CD4-positive, alpha-beta T cell treated with Interleukin-6 at 100 ng/mL for 8 hours (primary cell): ENCODE data around the gene MTCP1.

Source experiments
- DNase-seq: peaks from one replicate; pipeline ENCODE4 v3.0.0-alpha.2; 2020; ENCODE audit warnings: mixed read lengths, low spot score

Gene MTCP1

GRCh38 chrX:155070975-155071693, at the start of gene MTCP1, which contains the start of the genes BRCC3 and CMC4:
MTCP1 (minus strand) TSS chrX:155071136; CDS start chrX:155066010, 5,126 bp downstream.
BRCC3 (plus strand) TSS chrX:155071508; CDS start chrX:155071528, 20 bp downstream.
CMC4 (minus strand) TSS chrX:155071136; CDS start chrX:155064023, 7,113 bp downstream.
- peak; percentile 77 for DNase-seq

GRCh38 chrX:155115174-155115819, 44.4 kb upstream of the MTCP1 start:
- no peak for DNase-seq

- no peak for DNase-seq
Measured at GRCh38 chrX:155113097-155113496, 42.2 kb upstream of the MTCP1 start.

- DNase-seq = no peak
Measured at GRCh38 chrX:155112171-155112570, 41.2 kb upstream of the MTCP1 start.

DNA sequence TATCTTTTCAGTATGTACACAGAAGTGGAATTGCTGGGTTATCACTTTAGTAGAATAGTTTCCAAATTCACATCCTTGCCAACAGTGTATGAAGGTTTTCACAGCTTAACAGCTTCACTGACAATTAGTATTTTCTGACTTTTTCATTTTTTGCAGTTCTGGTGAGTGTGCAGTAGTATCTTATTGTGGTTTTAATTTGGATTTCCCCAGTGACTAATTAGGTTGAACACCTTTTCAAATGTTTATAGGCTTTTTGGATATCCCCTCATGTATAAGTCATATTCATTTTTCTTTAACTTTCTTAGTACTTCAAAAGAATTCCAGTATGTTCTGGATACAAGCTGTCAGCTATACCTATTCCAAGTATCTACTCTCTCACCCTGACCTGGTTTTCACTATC, 37.5 kb upstream of the MTCP1 start:
- DNase-seq = no peak

DNA sequence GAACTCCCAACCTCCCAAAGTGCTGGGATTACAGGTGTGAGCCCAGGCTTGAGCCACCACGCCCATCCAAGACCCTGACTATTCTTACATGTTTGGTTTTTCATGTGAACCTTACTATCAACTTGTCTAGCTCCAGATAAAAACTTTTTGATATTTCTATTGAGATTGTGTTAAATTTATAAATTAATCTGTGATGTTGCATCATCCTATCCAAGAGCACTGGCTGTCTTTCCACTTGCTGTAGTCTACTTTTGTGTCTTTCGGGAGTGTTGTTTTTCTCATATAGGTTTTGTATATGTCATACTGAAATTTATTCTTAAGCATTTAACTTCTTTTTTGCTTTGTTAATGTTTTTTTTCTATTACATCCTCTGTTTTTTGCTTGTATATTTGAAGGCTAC, 35.0 kb upstream of the MTCP1 start:
- DNase-seq = no peak

DNA sequence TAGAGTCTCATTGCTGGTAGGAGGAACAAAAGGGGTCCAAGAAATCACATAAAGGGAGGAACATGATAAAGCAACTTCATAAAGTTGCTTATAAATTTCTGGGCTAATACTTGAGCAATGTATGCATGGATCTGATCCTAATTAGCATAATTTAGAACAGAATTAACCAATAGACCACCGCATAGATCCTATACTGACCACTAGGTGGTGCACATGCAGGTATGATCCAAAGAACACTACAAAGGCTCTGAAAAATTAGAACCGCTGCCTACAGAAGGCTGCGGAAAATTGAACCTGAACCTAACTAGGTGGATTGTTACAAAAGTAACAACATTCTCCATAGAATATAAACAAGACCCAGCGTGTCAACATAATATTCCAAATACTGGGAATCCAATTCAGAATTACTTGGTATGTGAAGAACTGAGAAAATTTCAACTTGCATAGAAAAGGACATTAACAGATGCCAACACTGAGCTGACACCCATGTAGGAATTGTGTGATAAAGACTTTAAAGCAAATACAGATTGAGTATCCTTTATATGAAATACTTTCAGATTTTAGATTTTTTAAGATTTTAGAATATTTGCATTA, 23.6 kb upstream of the MTCP1 start:
- peak; percentile 44 for DNase-seq

DNA sequence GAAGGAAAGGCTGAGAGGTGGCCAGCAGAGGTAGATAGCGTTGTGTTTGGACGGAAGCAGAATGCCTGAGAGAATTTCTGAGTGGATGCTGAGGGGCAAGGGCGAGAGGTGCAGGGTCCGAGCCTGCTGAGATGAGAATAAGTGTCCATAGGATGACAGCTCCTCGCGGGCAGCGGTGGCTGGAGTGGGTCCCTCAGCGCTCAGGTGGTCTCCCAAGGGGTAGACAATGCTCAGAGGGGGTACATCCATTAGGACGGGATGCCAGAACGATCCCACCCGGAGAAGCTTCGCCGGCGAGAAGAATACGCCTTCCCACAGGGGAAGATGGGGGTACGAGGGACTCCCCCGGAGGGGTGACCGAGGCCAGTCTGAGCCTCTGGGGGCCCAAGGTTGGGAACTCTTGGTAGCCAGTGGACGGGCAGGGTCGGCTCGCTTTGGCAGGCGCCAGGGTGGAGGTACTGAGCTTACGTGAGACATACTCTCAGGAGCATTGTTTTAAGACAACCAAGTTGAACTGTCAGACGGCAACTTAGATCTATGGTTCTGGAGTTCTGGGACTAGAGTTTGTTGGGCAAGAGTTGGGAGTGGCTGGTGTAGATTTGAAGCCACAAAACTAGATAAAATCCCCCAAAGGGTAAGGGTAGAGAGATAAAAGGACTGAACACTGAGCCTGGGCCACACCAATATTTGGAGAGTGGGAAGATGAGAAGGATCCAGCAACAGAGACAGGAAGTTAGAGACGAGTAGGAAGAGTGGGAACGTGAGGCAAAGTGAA, 16.2 kb upstream of the MTCP1 start:
- DNase-seq = no peak

- DNase-seq = peak; percentile 29
Measured at GRCh38 chrX:155086202-155086840, 15.4 kb upstream of the MTCP1 start.

GRCh38 chrX:155071694-155072280, 851 bp upstream of the MTCP1 start:
- DNase-seq = no peak

DNA sequence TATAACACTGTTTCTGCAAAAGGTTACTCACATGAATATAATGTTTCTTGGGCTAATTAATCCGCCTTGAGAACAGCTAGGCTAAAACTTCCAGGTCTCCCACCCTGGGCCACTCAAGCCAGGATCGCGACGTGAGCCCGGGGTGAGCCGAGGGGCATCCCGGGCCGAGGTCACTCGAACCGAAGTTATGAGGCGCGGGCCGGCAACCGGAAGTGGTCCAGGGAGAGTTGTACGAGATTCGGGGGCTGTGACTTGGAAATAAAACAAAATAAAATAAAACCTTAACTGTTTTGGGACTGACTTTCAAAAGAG, 317 bp downstream of the MTCP1 start:
- DNase-seq = no peak

DNA sequence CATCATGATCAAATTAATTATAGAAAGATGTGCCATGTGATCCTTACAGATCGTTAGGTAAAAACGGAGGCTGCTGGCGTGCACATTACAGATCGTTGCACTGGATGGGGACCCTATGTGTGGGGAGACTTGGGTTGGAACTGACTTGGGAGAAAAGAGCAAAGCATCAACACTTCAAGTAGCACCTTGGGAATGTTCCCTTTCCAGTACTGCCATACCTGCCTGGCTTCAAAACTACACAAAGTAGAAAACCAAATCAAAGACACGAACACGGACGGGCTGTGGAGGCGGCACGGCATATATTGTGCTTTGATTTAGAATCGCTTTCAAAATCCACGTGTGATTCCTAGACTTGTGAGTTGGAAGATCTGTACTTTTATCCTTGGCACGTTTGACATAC, 898 bp downstream of the MTCP1 start:
- DNase-seq = no peak

DNA sequence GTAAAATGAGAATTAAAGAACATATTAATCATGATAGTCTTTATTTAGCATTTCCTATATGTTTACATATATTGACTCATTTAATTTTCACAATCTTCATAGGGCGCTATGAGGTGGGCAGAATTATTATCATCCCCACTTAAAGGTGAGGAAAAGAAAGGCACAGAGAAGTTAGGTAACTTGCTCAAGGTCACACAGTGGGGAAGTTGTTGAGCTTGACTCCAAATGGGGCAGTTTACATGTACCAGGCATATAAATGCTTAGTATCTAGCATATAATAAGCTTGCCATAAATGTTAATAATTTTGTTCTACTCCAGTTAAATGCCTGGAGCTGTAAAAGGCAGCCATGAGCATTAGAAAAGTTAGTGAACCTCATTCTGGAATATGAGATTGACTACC, 1.5 kb downstream of the MTCP1 start:
- DNase-seq = no peak

DNA sequence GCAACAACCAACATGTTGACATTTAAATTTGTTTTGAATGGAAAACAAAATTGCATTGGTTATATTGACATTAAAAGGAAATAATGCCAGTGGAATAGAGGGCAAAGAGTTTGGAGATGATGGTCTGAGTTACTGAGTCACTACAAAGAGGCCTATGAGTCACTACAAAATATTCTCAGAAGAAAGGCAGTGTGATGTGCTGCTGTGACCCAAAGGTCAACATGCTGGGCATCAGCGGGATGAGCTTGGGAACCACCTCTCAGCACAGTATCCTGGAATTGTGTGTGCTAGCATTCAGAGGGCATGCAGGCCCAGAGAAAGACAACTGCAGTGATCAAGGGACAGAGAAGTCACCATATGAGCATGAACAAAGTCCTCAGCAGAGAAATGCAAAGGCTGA, 2.8 kb downstream of the MTCP1 start:
- no peak for DNase-seq

DNA sequence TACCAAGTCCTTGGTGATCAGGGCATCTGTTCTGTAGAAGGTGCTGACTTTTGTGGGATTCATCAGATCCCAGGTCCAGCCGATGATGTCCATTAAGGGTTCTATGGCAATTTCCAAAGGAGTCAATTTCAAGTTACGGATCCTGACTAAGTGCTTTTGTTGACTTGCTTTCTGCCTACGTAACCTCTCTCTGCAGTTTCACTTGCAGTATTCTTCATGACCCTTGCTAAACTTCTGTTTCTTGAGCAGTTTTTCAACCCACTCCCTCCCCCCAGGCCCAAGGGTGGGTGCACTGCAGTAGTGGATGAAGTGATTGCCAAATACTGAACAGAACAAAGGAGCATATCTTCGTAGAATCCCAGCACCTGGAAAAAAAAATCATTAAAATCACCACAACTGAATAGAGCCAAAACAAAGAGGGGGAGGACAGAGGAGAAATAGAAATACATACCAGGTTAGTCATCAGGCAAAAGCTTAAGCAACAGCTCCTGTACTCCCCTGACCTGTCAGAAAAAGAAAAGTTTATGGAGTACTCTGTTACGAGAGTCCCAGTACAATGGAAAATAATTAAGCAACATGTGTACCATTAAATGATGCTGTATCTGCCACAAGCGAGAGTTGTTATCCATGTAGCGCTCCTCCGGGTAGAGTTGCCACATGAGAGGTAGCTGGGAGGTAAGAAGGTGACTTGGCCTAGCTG, 5.8 kb downstream of the MTCP1 start:
- DNase-seq = no peak

- DNase-seq = no peak
Measured at GRCh38 chrX:155061760-155062159, 9.2 kb downstream of the MTCP1 start.

DNA sequence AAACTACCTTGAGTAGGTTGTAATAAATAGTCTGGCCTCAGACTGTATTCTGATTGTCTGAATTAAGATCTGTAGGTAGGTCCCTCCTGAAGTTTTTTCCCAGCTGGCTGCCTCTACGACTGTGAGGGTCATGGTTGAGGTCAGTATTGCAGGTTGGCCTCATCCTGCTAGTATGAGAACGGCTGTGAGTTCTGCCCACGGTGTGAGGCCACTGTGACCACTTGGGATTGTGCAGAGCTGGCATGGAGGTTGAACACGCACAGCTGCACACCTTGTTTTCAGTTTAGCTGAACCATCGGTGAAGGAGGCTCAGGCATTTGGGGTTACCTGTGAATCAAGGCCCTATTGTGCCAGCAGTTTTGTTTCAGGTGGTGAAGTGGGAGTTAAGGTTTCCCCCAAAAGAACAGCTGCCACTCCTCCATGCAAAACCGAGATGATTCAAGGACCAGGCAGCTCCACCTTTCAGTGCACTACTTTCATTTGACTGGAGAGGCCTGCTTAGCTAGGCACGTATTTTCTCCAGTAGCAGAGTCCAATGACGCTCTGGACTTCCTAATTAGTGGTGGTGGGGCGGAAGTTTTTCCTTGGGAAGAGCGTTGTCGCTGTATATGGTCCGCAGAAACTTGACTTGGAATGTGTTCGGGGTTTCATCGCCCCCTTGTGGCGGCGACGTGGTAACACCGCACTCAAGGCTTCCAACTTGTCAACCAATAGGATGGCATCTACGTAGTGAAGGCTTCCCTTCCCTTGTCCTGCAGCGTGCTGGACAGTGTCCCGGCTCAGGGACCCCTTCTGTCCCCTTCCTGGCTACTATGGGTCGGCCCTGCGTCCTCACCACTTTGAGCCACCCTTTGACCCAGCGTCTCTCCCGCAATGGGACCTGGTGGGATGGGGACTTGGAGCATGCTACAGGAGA, 13.8 kb downstream of the MTCP1 start:
- peak; percentile 46 for DNase-seq

GRCh38 chrX:155056471-155056870, 14.5 kb downstream of the MTCP1 start:
- DNase-seq = peak; percentile 14

DNA sequence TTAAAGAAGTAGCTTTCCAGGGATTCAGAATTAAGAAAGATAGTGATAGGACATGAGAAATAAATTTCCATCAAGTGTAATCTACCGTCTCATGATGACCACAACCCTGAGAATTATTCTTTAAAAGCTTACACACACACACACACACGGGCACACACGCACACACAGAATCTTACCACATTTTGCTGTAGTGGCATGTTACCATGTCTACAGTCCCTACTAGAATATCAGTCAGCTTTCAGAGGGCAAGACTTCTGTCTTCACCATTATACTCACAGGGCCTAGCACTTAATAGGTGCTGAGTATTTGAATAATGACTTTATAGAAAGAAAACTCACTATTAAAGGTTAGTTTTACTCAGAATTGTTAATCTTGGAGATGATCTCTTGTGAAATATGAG, 15.4 kb downstream of the MTCP1 start:
- no peak for DNase-seq

DNA sequence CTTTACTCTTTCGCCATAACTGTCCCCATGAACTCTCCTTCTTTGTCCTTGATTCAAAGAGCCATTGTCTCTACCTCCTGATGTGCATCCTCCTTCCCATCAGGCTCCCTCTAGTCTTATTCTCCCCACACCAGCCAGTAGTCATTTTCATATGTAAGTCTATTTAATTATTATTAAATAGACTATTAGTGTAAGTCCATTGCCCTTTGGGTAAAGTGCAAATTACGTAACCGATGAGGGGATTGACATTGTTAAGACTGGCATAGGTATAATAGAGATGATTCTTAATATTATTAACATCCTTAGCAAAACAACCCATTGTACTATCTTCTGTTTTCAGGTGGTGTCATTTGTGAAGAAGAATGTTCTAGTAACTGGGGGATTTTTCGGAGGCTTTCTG, 16.7 kb downstream of the MTCP1 start:
- DNase-seq = no peak
